HCT116 (cell line): ENCODE data around the gene GCNT3. TPM values are rescaled to one million over a fixed set of nuclear protein-coding genes. Genes with fewer than 3 reads are reported as not detected.

Experiments used
- ATAC-seq: fragments of 200-7000 bp; cut with Tn5 transposase; 2 replicates; pipeline ENCODE4 v1.9.1; 2020; ENCODE audit warnings: mild to moderate bottlenecking, moderate library complexity
- BruUV-seq: library from RNA; stranded (reverse); fragments of 400-500 nt; replicated peaks from 2 replicates; lab custom pipeline; 2021; lab: Mats Ljungman, UMichigan
- CTCF ChIA-PET: fragments of 300-600 bp; sonication (Branson Sonifier 250); formaldehyde crosslinking; loops from one replicate; lab custom pipeline; 2021; ENCODE audit warnings: antibody characterized with exemption; lab: Charles Lee
- POLR2A ChIA-PET: fragments of 300-600, 350-600 bp; sonication (Branson Sonifier 250); formaldehyde crosslinking; loops from one replicate; lab custom pipeline; 2021; ENCODE audit warnings: antibody characterized with exemption; lab: Charles Lee
- RAD21 ChIA-PET, 2 experiments: fragments of 300-600 bp; sonication (Branson Sonifier 250); formaldehyde crosslinking; loops; one replicate each; lab custom pipeline; 2023; ENCODE audit warnings: low total read pairs in 2 of 2; ENCODE audit not compliant: uncharacterized antibody in 2 of 2, unreplicated experiment in 2 of 2, low non-redundant PET in 1 of 2; lab: Charles Lee
- DNase-seq: peaks from one replicate; pipeline ENCODE4 v3.0.0-alpha.2; 2010; ENCODE audit warnings: low read depth, low spot score
- H2AFZ ChIP-seq: fragments of 200-600 bp; shearing (Covaris generic), sonication (generic); 2 replicates; pipeline ENCODE4 v1.6.1; 2017; ENCODE audit warnings: low read depth, mixed run types, mixed read lengths, antibody characterized with exemption, low read length; ENCODE audit not compliant: poor library complexity, severe bottlenecking
- H3K27ac ChIP-seq: 2 replicates; pipeline ENCODE4 v1.5.1; 2012; ENCODE audit warnings: low read depth, low read length
- H3K27me3 ChIP-seq: fragments of 200-600 bp; sonication (generic); 2 replicates; pipeline ENCODE4 v1.6.1; 2016; ENCODE audit warnings: mixed run types, low read length, mixed read lengths; ENCODE audit not compliant: insufficient read depth
- H3K36me3 ChIP-seq, 2 experiments: fragments of 200-500 bp in 1 of 2; fragments of 200-600 bp in 1 of 2; sonication (Bioruptor generic) in 1 of 2; sonication (generic) in 1 of 2; 2 replicates each; pipeline versions ENCODE4 v1.5.1 to v1.6.1; 2014 to 2016; ENCODE audit warnings: low read length in 2 of 2, inconsistent platforms in 1 of 2, mixed read lengths in 1 of 2, mixed run types in 1 of 2; ENCODE audit not compliant: insufficient read depth in 2 of 2, control insufficient read depth in 1 of 2
- H3K4me1 ChIP-seq, 2 experiments: fragments of 200-600 bp in 1 of 2; sonication (generic) in 1 of 2; 2 replicates each; pipeline versions ENCODE4 v1.5.1 to v1.6.1; 2012 to 2017; ENCODE audit warnings: low read length in 2 of 2, inconsistent platforms in 1 of 2, mild to moderate bottlenecking in 1 of 2, mixed read lengths in 1 of 2, mixed run types in 1 of 2, moderate library complexity in 1 of 2; ENCODE audit not compliant: insufficient read depth in 2 of 2, control insufficient read depth in 1 of 2
- H3K4me2 ChIP-seq: fragments of 200-600 bp; sonication (generic); 2 replicates; pipeline ENCODE4 v1.6.1; 2017; ENCODE audit warnings: mixed run types, low read length, mixed read lengths
- H3K4me3 ChIP-seq, 2 experiments: fragments of 200-600 bp in 1 of 2; sonication (generic) in 1 of 2; replicated peaks in 1 of 2; 2 replicates each; pipeline ENCODE4 v1.5.1; 2011 to 2016; ENCODE audit warnings: low read length in 2 of 2, control low read depth in 1 of 2, low read depth in 1 of 2, mild to moderate bottlenecking in 1 of 2, mixed read lengths in 1 of 2, mixed run types in 1 of 2
- H3K79me2 ChIP-seq: fragments of 200-600 bp; sonication (generic); 2 replicates; pipeline ENCODE4 v1.6.1; 2017; ENCODE audit warnings: mild to moderate bottlenecking, mixed run types, low read length, moderate library complexity, mixed read lengths; ENCODE audit not compliant: insufficient read depth
- H3K9ac ChIP-seq: fragments of 200-600 bp; sonication (generic); 2 replicates; pipeline ENCODE4 v1.6.1; 2016; ENCODE audit warnings: low read length, mixed read lengths
- H3K9me2 ChIP-seq: fragments of 200-600 bp; sonication (generic), shearing (Covaris generic); 2 replicates; pipeline ENCODE4 v1.6.1; 2017; ENCODE audit warnings: mixed run types, mild to moderate bottlenecking, moderate library complexity; ENCODE audit not compliant: insufficient read depth
- H3K9me3 ChIP-seq, 2 experiments: fragments of 200-500 bp in 1 of 2; fragments of 200-600 bp in 1 of 2; sonication (Bioruptor generic) in 1 of 2; sonication (generic) in 1 of 2; 2 replicates each; pipeline ENCODE4 v1.6.1; 2014 to 2017; ENCODE audit warnings: low read length in 2 of 2, mixed read lengths in 2 of 2, inconsistent platforms in 1 of 2, low read depth in 1 of 2, mild to moderate bottlenecking in 1 of 2, mixed run types in 1 of 2, moderate library complexity in 1 of 2; ENCODE audit not compliant: control insufficient read depth in 1 of 2, insufficient read depth in 1 of 2
- H4K20me1 ChIP-seq: fragments of 200-600 bp; sonication (generic), shearing (Covaris generic); 2 replicates; pipeline ENCODE4 v1.6.1; 2017; ENCODE audit warnings: mixed run types, mild to moderate bottlenecking, moderate library complexity; ENCODE audit not compliant: insufficient read depth
- ATF3 ChIP-seq: IDR thresholded peaks from 2 replicates; pipeline ENCODE4 v1.6.1; 2012
- CEBPB ChIP-seq: IDR thresholded peaks from 2 replicates; pipeline ENCODE4 v1.6.1; 2012; ENCODE audit warnings: low read depth
- JUND ChIP-seq: IDR thresholded peaks from 2 replicates; pipeline ENCODE4 v1.6.1; 2012
- POLR2A ChIP-seq: IDR thresholded peaks from 2 replicates; pipeline ENCODE4 v1.7.0; 2011; ENCODE audit warnings: borderline replicate concordance; ENCODE audit not compliant: insufficient read depth, insufficient read length; ENCODE audit errors: extremely low read depth
- POLR2AphosphoS5 ChIP-seq: IDR thresholded peaks from 2 replicates; pipeline ENCODE4 v1.6.1; 2011; ENCODE audit warnings: mild to moderate bottlenecking, low read depth, low read length, moderate library complexity
- RAD21 ChIP-seq: IDR thresholded peaks from 2 replicates; pipeline ENCODE4 v1.6.1; 2012; ENCODE audit warnings: low read depth, mild to moderate bottlenecking
- SIN3A ChIP-seq: IDR thresholded peaks from 2 replicates; pipeline ENCODE4 v1.6.1; 2012; ENCODE audit warnings: low read depth
- SP1 ChIP-seq: IDR thresholded peaks from 2 replicates; pipeline ENCODE4 v1.6.1; 2012; ENCODE audit warnings: low read depth
- SRF ChIP-seq: IDR thresholded peaks from 2 replicates; pipeline ENCODE4 v1.6.1; 2012; ENCODE audit warnings: low read depth
- ZBTB33 ChIP-seq: IDR thresholded peaks from 2 replicates; pipeline ENCODE4 v1.6.1; 2011; ENCODE audit warnings: mild to moderate bottlenecking, low read length, moderate library complexity; ENCODE audit not compliant: insufficient replicate concordance; ENCODE audit errors: extremely low read depth
- intact Hi-C: fragments of 100-400 bp; cut with micrococcal nuclease; formaldehyde crosslinking; loops from 2 replicates; pipeline ENCODE4 v1.10.0; 2022
- total RNA-seq: library from RNA; stranded (reverse); gene quantifications from one replicate; pipeline ENCODE4 v1.2.1, GENCODE V29; 2021; ENCODE audit not compliant: unreplicated experiment

GCNT3 gene
- total RNA-seq, 1 experiment from 2014 or later = 5.6 TPM

DNA sequence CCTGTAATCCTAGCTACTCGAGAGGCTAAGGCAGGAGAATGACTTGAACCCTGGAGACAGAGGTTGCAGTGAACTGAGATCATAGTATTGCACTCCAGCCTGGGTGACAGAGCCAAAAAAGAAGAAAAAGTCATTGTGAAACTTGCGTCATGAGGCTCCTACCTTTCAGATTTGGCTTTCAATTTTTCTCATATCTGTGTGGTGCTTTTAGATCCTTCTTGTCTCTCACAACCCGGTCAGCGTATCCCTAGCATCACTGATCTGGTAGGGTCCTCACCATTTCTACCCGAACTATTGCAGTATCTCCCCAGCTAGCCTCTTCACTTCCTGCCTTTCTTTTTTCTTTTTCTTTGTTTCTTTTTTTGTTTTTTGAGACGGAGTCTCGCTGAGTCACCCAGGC is 21.6 kb upstream of the GCNT3 start (continued):
- no peak for TF ChIP-seq RAD21

DNA sequence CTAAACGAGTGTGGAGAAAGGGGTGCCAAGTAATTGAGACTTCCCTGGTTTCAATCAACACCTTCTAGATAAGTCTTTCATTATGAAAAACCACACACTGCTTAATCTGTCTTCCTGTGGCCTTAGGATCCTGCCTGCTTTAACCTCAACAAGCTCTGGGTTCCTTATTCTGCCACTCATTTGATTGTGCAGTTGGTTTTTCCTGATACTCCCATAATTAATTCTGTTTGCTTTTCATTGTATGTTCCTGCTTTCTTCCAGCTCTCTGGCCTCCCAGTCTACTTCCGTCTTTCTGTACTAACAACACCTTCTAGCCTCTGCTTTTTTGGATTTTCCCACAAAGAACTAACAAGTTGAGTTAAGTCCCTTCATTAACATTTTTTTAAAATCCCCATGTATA is 20.2 kb upstream of the GCNT3 start:
- Histone ChIP-seq H3K27me3 (no peaks in the 10 kb centered on the region), H3K9me3 (no peaks in the 10 kb centered on the region), H3K79me2 (no peaks in the 10 kb centered on the region), H2AFZ (no peak overlapping the region), H3K4me2 (no peak overlapping the region), H4K20me1 (no peaks in the 10 kb centered on the region), H3K4me3 (no peak overlapping the region)
- ChIA-PET RAD21 (no interaction called here), CTCF (interaction anchor here (0.6 kb wide), 1 partner anchor 58 kb away, joined by 3 read pairs; no protein-coding TSS in a partner anchor)
- no peak for DNase-seq
- no peak for ATAC-seq
- TF ChIP-seq ZBTB33 (no peak), POLR2AphosphoS5 (no peak), RAD21 (no peak), CEBPB (no peak), ATF3 (no peak), JUND (no peak), SIN3A (no peak), SRF (no peak), POLR2A (no peak), SP1 (no peak)
- TF ChIP-seq, all 23 proteins: peak for 0
- POLR2A ChIA-PET = no interaction called here
- no TSS peak for BruUV-seq
- Histone ChIP-seq H3K4me1 (peaks cover 12 to 19% of the 10 kb centered on the region in 2 experiments), H3K27ac (no peak overlapping the region), H3K9me2 (no peaks in the 10 kb centered on the region), H3K36me3 (no peaks in the 10 kb centered on the region), H3K9ac (no peak overlapping the region)
- intact Hi-C loops = no loop called here
